Natural killer cell treated with Interleukin-12 subunit alpha and Interleukin-12 subunit beta and Interleukin-15 and Interleukin-18, amount 100 ng/mL, for 72 hours (primary cell): ENCODE measurements around the gene HSPA12B. TPM values are rescaled to one million over a fixed set of nuclear protein-coding genes. Genes with fewer than 3 reads are reported as not detected.
"Not testable (repeated sequence)": the region's sequence is repeated elsewhere in the genome, so short reads cannot be mapped to it uniquely, and the experiment has no call there.

ENCODE experiments used
- ATAC-seq, 2 donors: fragments of 150-1000 bp; cut with Tn5 transposase in 1 of 2; sonication (Bioruptor Pico), chemical (Tn5 transposase) in 1 of 2; 2 replicates each; pipeline ENCODE4 v1.10.0; 2021
- DNase-seq: peaks from one replicate; pipeline ENCODE4 v3.0.0; 2022; ENCODE audit warnings: low spot score
- H3K27ac Mint-ChIP-seq, 2 donors: 1 replicate in 1 of 2; 2 replicates in 1 of 2; pipeline ENCODE4 v1.8.0; 2022; ENCODE audit warnings: mixed read lengths in 2 of 2, mild to moderate bottlenecking in 1 of 2, moderate library complexity in 1 of 2
- H3K27me3 Mint-ChIP-seq, 2 donors: 1 replicate in 1 of 2; 2 replicates in 1 of 2; pipeline ENCODE4 v1.8.0; 2022; ENCODE audit warnings: mixed read lengths in 2 of 2
- H3K36me3 Mint-ChIP-seq: one replicate; pipeline ENCODE4 v1.8.0; 2022; ENCODE audit warnings: mixed read lengths
- H3K4me1 Mint-ChIP-seq, 2 donors: 1 replicate in 1 of 2; 2 replicates in 1 of 2; pipeline ENCODE4 v1.8.0; 2022; ENCODE audit warnings: low read depth in 2 of 2, mixed read lengths in 2 of 2, mild to moderate bottlenecking in 1 of 2
- H3K4me3 Mint-ChIP-seq: one replicate; pipeline ENCODE4 v1.8.0; 2022; ENCODE audit warnings: mixed read lengths
- H3K9me3 Mint-ChIP-seq: 2 replicates; pipeline ENCODE4 v1.8.0; 2022; ENCODE audit warnings: mixed read lengths
- total RNA-seq, 2 donors: library from RNA; stranded (reverse); gene quantifications; one replicate each; pipeline ENCODE4 v1.2.3, GENCODE V29; 2022

HSPA12B gene
- total RNA-seq, 2 donors from 2014 or later = not detected

- Mint-ChIP-seq H3K36me3 (no peaks in the 10 kb centered on the region), H3K4me3 (no peak overlapping the region), H3K27ac (peak overlapping the region; percentile 48 to 50), H3K27me3 (no peaks in the 10 kb centered on the region), H3K4me1 (peaks cover 38% of the 10 kb centered on the region in 2 donors), H3K9me3 (no peaks in the 10 kb centered on the region)
- DNase-seq (no peak), ATAC-seq (no peak)
These were observed 50.1 kb downstream of the HSPA12B start for GRCh38 chr20:3782597-3782996.

GRCh38 chr20:3783068-3783489, 50.6 kb downstream of the HSPA12B start:
- Mint-ChIP-seq H3K9me3 (no peaks in the 10 kb centered on the region), H3K36me3 (no peaks in the 10 kb centered on the region), H3K4me3 (no peak overlapping the region), H3K4me1 (peaks cover 40 to 41% of the 10 kb centered on the region in 2 donors), H3K27ac (no peak overlapping the region), H3K27me3 (no peaks in the 10 kb centered on the region)
- ATAC-seq (no peak), DNase-seq (peak; percentile 25)

GRCh38 chr20:3783511-3784195, 51.2 kb downstream of the HSPA12B start:
- H3K27me3 Mint-ChIP-seq = no peaks in the 10 kb centered on the region
- no peak overlapping the region for H3K27ac Mint-ChIP-seq
- no peaks in the 10 kb centered on the region for H3K9me3 Mint-ChIP-seq
- H3K4me1 Mint-ChIP-seq = peaks cover 41 to 42% of the 10 kb centered on the region in 2 donors
- H3K36me3 Mint-ChIP-seq = no peaks in the 10 kb centered on the region
- DNase-seq = peak; percentile 18
- no peak for ATAC-seq
- peak overlapping the region; percentile 12 for H3K4me3 Mint-ChIP-seq

- Mint-ChIP-seq H3K36me3 (no peaks in the 10 kb centered on the region), H3K9me3 (no peaks in the 10 kb centered on the region), H3K27me3 (no peaks in the 10 kb centered on the region), H3K27ac (peak overlapping the region; percentile 62 to 85), H3K4me3 (peak overlapping the region; percentile 79), H3K4me1 (peaks cover 43 to 48% of the 10 kb centered on the region in 2 donors)
- DNase-seq (no peak), ATAC-seq (no peak)
These were observed 51.9 kb downstream of the HSPA12B start for GRCh38 chr20:3784216-3784853.

DNA sequence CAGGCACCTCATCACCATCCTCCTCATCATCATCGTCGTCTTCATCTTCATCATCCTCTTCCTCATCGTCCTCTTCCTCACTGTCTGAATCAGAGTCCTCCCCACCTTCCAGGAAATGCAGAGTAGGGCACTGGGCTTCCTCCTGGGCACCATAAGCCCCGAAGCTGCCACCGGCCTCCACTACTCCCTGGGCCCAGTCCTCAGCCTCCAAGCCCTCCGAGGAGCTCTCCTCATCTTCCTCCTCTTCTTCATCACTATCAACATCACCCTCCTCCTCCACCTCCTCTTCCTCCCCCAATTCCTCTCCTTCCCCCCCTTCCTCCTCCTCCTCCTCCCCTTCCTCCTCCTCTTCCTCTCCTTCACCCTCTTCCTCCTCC, 52.4 kb downstream of the HSPA12B start:
- H3K36me3 Mint-ChIP-seq = no peaks in the 10 kb centered on the region
- ATAC-seq (no peak), DNase-seq (peak; percentile 31)
- no peaks in the 10 kb centered on the region for H3K27me3 Mint-ChIP-seq
- H3K4me1 Mint-ChIP-seq = peaks cover 43 to 48% of the 10 kb centered on the region in 2 donors
- H3K4me3 Mint-ChIP-seq = peak overlapping the region; percentile 79
- H3K27ac Mint-ChIP-seq = peak overlapping the region; percentile 62 to 85
- H3K9me3 Mint-ChIP-seq = no peaks in the 10 kb centered on the region

- H3K4me3 Mint-ChIP-seq = peak overlapping the region; percentile 79
- no peaks in the 10 kb centered on the region for H3K27me3 Mint-ChIP-seq
- ATAC-seq (peak in 1 of 2 donors; percentile 0), DNase-seq (no peak)
- peak overlapping the region; percentile 62 to 85 for H3K27ac Mint-ChIP-seq
- H3K9me3 Mint-ChIP-seq = no peaks in the 10 kb centered on the region
- H3K4me1 Mint-ChIP-seq = peaks cover 41 to 45% of the 10 kb centered on the region in 2 donors
- no peaks in the 10 kb centered on the region for H3K36me3 Mint-ChIP-seq
These were observed 53.0 kb downstream of the HSPA12B start for GRCh38 chr20:3785240-3786125.

DNA sequence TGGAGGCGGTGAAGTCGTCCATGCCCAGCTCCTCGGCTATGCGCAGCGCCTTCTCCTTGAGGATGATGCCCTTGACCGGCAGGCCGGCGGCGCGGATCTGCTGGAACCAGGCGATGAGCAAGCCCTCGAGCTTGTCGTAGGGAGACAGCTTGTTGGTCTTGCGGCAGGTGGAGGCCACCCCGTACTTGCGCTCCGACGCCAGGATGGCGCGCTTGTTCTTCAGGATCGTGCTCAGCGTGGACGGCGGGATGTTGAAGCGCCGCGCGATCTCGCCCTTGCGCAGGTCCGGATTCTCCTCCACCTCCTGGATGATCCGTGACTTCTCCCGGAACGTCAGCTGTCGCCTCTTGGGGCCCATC, 53.6 kb downstream of the HSPA12B start:
- Mint-ChIP-seq H3K27ac (peak overlapping the region in 1 of 2 donors; percentile 33), H3K9me3 (no peaks in the 10 kb centered on the region), H3K27me3 (no peaks in the 10 kb centered on the region), H3K4me1 (peaks cover 35 to 39% of the 10 kb centered on the region in 2 donors), H3K36me3 (no peaks in the 10 kb centered on the region), H3K4me3 (peak overlapping the region; percentile 77)
- ATAC-seq (peak; percentile 38 to 52), DNase-seq (no peak)

GRCh38 chr20:3786665-3787323, 54.3 kb downstream of the HSPA12B start, which contains the start of gene CENPB:
Gene CENPB (minus strand): TSS chr20:3786740. CDS start chr20:3786483, 257 bp downstream.
- peak; percentile 96 to 98 for ATAC-seq
- peak within 1 kb of the TSS; percentile 79 for H3K4me3 Mint-ChIP-seq
- peak within 1 kb of the TSS; percentile 64 to 81 for H3K27ac Mint-ChIP-seq
- DNase-seq = peak; percentile 94
- no peaks in the 10 kb centered on the region for H3K9me3 Mint-ChIP-seq
- no peaks in the 10 kb centered on the region for H3K27me3 Mint-ChIP-seq
- no peaks in the 10 kb centered on the region for H3K36me3 Mint-ChIP-seq
- peaks cover 28 to 32% of the 10 kb centered on the region in 2 donors for H3K4me1 Mint-ChIP-seq

DNA sequence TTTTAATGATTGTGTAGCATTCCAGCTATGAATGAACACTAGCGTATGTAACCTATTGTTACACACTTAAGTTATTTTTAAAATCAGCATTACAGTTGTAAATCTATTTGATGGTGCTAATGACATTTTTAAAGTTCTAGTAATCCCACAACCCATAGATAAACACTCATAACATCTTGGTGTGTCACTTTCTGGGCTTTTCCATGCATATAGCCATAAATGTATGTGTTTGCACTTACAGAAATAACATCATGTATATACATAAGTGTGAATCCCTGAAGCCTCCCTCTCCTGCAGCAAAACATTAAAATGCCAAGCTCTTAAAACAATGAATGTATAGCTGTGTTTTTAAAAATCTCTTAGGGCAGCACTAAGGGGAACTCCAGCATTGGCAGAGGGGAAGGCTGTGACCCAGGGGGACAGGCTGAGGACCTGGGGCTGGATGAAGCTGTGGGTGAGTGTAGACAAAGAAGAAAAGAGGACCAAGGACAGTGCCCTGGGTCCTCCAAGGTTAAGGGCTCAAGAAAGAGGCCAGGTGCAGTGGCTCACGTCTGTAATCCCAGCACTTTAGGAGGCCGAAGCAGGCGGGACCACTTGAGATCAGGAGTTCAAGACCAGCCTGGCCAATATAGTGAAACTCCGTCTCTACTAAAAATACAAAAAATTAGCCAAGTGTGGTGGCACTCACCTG, 55.0 kb downstream of the HSPA12B start:
- Mint-ChIP-seq H3K36me3 (no peaks in the 10 kb centered on the region), H3K9me3 (no peaks in the 10 kb centered on the region), H3K27me3 (no peaks in the 10 kb centered on the region), H3K4me3 (peak overlapping the region; percentile 75), H3K4me1 (peaks cover 26 to 29% of the 10 kb centered on the region in 2 donors), H3K27ac (peak overlapping the region; percentile 64 to 81)
- DNase-seq (no peak), ATAC-seq (no peak)

DNA sequence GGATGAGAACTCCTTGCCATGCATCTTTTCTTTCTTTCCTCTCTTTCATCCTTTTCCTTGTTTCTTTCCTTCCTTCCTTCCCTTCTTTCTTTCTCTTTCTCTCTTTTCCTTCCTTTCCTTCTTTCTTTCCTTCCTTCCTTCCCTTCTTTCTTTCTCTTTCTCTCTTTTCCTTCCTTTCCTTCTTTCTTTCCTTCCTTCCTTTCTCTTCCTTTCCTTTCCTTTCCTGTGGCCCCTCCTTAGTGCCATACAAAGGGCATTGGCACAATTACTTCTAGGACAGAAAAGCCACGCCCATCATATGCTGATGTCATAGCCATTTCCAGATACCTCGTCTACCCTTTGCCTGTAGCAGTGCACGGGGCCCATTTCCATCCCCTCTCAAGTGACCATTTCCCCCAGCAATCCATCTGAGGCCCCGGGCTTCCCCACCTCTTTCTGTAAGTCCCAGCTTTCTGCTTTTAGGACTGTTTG, 56.2 kb downstream of the HSPA12B start:
- ATAC-seq (no peak), DNase-seq (no peak)
- H3K4me1 Mint-ChIP-seq = peaks cover 21 to 24% of the 10 kb centered on the region in 2 donors
- peak overlapping the region; percentile 4 to 6 for H3K27ac Mint-ChIP-seq
- no peaks in the 10 kb centered on the region for H3K9me3 Mint-ChIP-seq
- H3K27me3 Mint-ChIP-seq = no peaks in the 10 kb centered on the region
- H3K36me3 Mint-ChIP-seq = no peaks in the 10 kb centered on the region
- H3K4me3 Mint-ChIP-seq = peak overlapping the region; percentile 42

DNA sequence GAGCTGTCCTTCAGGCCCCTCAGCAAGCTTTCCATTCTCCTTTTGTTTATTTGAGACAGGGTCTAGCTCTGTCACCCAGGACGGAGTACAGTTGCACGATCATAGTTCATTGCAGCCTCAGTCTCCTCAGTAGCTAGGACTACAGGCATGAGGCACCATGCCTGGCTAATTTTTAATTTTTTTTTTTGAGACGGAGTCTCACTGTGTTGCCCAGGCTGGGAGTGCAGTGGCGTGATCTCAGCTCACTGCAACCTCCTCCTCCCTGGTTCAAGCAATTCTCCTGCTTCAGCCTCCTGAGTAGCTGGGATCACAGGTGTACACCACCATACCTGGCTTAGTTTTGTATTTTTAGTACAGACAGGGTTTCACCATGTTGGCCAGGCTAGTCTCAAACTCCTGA, 56.7 kb downstream of the HSPA12B start:
- DNase-seq, H3K27me3 Mint-ChIP-seq, H3K9me3 Mint-ChIP-seq, H3K36me3 Mint-ChIP-seq, ATAC-seq: not testable (repeated sequence)
- Mint-ChIP-seq H3K4me1 (peaks cover 20 to 24% of the 10 kb centered on the region in 2 donors), H3K27ac (peak overlapping the region; percentile 4 to 6), H3K4me3 (peak overlapping the region; percentile 42)

DNA sequence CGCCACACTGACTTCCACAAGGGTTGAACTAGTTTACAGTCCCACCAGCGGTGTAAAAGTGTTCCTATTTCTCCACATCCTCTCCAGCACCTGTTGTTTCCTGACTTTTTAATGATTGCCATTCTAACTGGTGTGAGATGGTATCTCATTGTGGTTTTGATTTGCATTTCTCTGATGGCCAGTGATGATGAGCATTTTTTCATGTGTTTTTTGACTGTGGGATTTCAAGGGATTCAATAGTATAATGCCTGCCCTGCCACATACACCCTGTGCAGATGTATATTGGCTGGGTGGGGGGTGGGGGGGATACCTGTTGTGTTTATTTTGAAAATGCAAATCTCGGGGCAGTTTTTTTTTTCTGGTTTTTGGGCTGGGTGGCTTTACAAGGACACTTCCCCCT, 61.7 kb downstream of the HSPA12B start:
- not testable (repeated sequence) for H3K27me3 Mint-ChIP-seq, ATAC-seq, H3K9me3 Mint-ChIP-seq, H3K27ac Mint-ChIP-seq, DNase-seq, H3K36me3 Mint-ChIP-seq, H3K4me3 Mint-ChIP-seq
- peaks cover 26 to 27% of the 10 kb centered on the region in 2 donors for H3K4me1 Mint-ChIP-seq
